GM18909 (cell line): Measurements from ENCODE around the gene PDE9A.
"Not testable (repeated sequence)": the region's sequence is repeated elsewhere in the genome, so short reads cannot be mapped to it uniquely, and the experiment has no call there.

ENCODE experiments used
- ATAC-seq: cut with Tn5 transposase; IDR thresholded peaks from one replicate; pipeline ENCODE4 v1.9.1; 2021; ENCODE audit warnings: mild to moderate bottlenecking; ENCODE audit not compliant: unreplicated experiment, poor library complexity

PDE9A gene

DNA sequence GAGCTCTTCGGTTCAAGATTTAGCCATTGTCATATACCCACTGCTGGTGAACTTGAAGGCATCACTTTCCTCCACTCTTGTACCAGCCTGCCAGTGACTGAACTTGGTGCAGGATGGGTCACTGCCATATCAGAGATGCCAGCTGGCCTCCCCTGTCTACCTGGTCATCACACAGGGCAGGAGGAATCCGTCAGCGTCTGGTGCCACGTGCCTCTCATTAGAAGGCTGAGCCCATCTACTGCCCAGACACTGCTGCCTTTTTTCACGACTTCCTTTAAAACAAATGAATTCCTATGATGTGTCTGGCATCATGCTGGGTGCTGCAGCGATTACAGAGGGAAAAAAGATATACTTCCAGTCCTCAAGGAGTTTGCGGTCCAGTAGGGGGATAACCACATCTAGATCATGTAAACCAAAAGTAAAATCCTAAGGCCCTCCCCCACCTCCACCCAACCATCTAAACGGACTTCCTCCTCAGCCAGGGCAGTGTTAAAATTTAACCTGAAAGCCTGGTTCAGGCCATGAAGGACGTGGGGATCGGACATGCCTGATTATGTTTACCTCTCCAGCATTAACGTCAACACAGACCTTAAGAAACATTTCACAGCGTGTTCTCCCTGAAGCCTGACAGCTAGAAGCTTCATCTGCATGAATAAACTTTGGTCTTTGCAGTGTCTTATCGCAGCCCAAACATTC is 29.2 kb upstream of the PDE9A start:
- no peak for ATAC-seq

DNA sequence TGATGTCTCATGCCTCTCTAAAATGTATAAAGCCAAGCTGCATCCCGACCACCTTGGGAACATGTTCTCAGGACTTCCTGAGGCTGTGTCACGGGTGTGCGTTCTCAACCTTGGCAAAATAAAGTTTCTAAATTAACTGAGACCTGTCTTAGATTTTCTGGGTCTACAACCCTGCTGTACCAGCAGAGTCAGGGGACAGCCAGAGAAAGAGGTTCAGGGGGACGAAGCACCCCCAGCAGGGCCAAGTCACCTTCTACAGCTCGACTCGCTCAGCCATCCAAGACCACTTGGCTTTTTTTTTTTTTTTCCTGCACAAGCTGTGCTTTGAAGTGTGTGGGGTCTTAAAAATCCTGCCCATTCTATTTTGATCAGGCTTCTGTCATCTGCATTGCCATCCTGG is 28.5 kb upstream of the PDE9A start:
- ATAC-seq: no peak

DNA sequence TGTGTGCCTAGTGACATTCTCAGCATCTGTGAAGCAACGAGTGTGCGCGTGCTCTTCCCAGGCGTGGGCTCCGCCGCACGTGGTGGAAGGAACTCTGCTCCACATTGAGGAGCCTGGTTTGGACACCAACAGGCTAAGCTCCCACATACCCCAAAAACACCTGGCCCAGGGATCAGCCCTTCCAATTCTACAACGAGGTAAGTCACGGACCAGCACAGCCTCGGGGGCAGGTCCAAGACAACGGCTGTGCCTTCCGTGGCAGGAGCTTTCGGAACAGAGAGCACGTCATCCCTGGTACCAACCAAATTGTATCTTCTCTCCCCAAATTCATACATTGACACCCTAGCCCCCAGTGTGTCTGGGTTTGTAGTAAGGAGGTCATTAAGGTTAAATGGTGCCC is 27.2 kb upstream of the PDE9A start:
- no peak for ATAC-seq

DNA sequence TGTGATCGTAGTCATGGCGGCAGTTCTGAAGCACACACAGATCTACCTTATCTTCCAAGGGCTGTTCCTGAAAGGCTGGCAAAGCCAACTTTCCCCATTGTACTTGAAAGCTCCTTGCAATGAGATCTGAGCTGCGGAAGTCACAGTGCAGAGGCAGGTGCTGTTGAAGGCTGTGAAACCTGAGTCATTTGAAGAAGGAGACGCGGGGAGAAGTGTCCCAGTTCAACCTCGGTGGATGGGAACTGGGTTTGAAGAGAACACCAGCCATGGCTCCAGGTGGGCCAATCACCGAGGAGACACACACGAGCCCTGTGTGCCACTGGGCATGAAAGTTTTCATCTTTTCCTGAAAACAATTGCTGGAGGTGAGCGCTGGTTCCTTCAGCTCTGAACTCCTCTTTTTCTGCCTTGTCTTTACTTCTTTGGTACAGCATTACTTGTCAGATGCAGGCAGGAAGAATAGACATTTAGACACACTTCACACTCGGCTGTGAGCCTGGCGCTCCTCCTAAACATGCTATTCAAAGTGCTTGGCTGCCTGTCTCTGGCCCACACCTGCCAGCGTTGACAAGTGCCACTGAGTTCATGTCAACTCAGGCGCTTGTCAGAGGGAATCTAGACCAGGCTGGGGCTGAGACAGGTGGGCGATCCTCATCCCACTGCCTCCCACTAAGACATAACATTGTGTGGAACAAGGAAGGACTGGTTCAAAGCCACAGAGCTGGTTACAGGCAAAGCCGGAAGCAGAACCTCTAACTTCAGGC is 25.7 kb upstream of the PDE9A start:
- no peak for ATAC-seq

DNA sequence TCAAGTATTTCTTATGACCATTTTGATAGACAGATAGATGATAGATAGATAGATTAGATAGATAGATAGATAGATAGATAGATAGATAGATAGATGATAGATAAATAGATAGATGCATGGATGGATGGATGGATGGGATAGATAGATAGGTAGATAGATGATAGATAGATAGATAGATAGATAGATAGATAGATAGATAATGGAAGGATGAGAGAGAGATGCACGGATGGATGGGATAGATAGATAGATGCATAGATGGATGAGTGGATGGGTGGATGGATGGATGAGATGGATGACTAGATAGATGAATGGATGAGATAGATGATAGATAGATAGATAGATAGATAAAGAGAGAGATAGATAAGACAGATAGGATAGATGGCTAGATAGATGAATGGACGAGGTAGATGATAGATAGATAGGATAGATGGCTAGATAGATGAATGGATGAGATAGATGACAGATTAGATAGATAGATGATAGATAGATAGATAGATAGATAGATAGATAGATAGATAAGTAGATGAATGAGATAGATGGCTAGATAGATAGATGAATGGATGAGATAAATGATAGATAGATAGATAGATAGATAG is 24.9 kb upstream of the PDE9A start:
- not testable (repeated sequence) for ATAC-seq

DNA sequence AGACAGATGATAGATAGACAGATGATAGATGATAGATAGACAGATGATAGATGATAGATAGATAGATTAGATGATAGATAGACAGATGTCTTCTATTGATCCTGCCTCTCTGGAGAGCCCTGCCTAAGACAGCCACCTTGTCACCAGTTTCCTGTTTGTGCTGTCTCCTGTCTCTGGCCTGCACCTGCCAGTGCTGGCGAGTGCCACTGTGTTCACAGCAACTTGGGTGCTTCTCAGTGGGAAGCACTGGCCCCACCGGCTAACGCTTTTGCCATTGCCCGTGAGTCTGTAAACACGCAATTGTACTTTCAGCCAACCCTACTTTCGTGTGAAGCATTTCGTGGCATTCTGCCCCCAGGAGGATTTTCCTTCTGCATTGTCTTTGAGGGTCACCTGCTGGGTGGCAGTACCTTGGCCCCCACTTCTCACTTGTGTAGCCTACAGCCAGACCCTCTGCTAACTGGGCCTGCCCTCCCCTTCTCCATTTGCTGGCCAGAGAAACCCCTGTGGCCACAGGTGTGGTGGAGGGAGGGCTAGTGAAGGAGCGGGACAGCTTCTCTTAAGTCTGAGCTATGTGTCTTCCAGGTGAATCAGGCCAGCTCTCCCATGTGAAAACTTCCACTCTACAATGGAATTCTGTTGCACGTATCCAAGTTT is 23.4 kb upstream of the PDE9A start:
- no peak for ATAC-seq

DNA sequence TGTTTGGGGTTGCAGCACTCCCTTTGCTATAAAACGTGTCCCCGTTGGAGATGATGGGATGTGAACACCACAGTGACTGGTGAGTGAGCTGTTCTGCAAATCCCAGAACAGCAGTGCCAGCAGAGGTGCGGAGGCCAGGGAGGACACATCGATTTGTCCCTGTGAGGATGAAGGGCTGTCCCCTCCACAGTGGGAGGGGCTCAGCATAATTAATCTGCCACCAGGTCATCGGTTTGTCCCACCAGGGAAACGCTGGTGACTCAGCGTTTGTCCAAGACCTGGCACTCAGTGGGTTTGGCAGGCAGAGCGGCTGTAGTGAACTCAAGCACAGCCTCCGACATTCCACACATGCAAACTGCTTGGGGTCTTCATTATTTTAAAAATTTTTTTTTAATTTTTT is 22.8 kb upstream of the PDE9A start:
- ATAC-seq: no peak

DNA sequence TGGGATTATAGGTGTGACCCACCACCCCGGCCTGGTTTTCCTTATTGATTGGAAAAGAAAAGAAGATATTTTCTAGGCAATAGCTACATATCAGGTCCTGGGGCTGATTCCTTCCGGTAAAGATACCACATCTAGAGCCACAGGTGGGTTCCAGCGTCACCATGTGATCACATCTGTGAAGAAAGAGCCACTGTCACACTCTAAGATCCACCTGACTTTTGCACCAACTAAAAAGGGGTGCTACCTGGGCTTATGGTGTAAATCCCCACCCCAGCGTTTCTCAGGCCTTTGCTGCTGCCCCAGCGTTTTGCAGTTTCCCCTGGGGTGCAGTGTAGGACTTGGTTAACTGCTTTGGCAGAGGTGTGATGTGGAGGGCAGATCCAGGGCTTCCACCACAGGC is 22.3 kb upstream of the PDE9A start:
- ATAC-seq: no peak

DNA sequence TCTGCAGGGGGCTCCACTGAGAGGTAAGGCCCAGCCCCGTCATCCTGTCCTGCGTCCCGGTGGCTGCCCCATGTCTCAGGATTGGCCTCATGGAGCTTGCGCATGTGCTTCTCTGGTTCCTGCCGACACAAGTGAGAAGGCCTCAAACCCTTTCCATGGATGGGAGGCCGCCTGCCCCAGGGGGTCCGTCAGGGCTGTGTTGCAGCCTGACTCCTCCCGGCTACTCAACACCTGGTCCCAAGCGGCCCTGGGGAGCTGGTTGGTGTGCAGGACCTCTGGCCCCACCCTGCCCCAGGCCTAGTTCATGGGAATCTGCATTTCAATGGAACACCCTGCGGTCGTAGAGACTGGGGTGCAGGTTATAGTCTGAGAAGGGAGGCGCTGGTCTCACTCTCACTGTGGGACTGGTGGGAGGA is 21.1 kb upstream of the PDE9A start:
- no peak for ATAC-seq

DNA sequence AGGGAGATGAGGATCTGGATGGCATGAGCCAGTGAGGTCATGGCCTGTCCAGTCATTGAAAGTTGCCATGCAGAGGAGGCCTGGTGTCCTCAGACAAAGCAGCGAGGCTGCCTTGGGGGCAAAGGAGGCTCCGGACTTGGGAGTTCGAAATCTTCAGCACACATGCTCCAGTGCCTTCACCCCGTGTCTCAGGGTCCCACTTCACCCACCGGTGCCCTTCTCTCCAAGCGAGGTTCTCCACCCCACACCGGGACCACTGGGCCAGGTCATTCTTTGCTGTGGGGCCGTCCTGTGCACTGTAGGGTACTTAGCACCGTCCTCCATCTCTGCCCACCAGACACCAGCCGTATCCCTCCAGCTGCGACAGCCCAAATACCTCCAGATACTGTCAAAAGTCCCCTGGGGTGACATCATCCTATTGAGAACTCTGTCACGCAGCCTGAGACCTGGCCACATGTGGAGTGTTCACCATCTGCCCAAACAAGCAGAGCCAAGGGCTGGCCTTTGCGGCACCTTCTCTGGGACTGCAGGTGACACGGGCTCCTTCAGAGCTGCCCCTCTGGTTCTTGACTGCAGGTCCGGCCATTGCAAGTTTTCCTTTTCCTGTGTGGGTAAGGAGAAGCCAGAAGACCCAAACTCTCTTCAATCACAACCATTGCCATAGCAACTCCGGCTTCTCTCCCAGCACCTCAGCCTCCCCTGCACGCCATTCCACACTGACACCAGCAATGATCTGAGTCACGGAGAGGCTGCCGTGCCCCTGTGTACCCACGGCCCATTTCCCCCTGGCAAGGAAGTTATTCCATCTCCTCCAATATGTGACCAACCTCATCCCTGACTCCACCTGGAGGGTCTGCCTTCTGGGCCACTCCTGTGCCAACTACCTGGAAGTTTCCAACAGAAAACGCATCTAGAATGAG is 20.4 kb upstream of the PDE9A start:
- ATAC-seq: no peak

DNA sequence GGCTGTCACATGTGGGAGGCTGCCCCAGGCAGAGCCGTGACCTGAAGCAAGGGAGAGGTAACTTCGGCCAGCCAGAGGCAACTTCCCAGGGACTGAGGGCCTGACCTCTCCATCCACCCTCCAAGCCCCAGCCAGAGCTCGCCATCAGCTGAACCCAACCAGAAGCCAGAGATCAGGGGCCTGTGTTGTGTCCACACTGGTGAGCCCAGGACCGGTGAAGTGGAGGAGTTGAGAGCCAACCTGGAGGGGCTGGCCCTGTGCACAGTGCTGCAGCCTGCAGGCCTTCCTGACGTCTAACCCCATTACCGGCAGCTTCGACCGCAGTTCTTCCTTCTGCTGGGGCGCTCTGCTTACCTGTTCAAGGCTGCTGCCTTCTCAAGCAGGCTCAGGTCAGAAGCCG is 19.6 kb upstream of the PDE9A start:
- no peak for ATAC-seq

DNA sequence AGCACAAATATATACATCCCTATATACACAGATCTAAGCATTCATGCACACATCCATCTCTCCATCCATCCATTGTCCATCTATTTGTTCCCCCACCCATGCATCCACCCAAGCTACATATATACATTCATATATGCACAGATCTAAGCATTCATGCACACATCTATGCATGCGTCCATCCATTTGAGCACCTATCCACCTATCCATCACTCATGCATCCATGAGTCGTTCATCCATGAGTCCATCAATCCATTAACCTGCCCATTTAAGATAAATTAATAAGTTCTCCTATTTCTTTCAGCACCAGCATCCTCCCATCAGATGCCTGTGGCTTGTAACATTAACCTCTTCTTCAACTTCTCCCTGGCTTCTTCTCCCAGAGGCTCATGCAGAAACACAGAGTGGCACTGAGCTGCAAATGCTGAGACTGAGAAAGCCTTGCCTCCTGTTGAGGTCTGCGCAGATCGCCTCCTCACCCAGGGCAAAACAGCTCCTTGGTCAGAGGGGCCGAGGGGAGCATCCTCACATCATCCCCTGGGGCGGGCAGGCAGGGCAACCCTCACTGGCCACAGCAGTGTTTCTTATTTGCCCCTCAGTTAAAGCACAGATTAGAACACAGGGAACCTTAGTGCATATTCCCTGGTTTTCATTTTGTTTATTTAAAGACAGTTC is 17.4 kb upstream of the PDE9A start:
- no peak for ATAC-seq

DNA sequence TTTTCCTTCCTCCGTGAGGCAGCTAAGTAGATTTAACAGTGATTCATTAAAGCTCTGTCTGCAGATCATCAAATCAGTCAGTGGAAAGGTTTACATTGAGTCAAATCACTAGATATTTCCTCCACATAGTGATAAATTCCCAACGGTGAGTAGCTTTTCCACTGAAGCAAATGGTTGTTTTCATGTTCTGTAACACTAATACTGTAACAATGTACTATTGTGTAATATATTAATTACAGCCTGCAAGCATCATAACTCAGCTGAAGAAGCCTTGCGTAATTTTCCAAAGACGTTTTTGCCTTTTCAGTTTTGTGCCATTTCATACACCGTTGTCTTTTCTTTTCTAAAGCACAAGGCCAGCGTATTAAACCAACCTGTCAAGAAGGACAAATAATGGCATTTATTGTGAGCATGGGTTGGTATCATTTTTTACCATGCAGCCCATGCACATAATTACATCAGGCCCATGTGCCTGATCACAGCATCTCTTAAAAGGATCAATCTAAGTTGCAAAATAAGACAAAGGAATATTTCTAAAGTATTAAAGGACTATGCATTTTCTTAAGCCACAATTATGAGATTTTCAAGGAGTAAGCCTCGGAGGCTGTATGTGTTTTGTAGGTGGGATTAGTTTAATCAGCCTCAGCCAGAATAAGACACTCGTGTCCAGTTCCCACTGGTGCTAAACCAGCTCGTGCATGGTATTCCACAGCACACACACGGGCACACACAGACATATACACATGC is 16.7 kb upstream of the PDE9A start:
- no peak for ATAC-seq

DNA sequence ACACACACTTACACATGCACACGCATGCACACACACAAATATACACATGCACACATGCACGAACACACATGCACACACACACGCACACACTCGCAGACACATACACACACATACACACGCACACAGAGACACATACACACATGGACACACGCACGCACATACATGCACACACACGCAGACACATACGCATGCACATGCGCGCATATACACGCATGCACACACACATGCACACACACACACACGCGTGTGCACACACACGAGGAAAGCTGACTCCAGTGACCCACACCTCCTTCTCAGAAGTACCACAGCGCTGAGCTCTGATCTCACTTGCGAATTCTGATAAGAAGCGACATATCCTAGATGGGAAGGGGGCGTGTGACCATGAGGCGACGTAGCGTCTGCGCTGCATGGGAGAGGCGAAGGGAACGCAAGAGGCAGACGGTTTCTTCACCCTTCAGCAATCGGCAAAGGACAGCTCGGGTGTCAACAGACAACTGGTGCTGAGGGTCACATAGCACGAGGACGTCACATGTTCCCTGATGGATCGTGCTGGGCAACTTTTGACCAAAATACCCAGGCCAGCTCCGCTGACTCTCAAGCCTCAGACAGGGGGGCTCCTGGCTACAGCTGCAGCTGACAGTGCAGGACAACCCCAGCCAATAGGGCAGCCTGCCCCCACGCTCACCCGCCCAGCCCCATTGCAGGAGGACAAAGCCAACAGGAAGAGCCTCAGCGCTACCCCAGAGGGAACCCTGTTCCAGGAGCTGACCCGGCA is 16.0 kb upstream of the PDE9A start:
- no peak for ATAC-seq

DNA sequence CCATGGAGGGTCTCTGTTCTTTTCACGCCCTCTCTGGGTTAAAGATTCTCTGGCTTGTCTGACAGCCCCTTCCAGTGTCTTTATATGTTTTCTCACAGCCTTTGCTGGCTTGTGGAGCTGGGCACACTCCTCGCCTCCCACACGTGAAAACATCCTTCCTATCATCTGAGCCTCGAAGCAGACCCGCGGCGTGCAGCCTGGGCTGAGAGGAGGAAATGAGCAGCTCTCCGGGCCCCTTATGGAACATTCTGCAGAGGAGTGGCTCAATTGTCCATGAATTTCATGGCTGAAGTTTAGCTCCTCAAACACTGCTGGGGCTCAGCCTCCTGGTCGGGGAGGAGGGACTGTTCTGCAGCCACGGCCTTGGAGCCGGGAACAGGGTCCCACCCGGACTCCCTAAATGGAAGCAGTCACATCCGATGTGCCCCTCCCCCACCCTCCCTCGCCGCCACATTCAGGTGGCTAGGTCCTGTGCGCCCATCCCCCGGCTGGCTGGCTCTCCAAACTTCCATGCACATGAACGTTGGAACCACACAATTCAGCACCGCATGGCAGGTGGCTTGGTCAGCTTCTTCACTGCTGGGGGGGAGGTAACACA is 15.1 kb upstream of the PDE9A start:
- ATAC-seq: no peak

DNA sequence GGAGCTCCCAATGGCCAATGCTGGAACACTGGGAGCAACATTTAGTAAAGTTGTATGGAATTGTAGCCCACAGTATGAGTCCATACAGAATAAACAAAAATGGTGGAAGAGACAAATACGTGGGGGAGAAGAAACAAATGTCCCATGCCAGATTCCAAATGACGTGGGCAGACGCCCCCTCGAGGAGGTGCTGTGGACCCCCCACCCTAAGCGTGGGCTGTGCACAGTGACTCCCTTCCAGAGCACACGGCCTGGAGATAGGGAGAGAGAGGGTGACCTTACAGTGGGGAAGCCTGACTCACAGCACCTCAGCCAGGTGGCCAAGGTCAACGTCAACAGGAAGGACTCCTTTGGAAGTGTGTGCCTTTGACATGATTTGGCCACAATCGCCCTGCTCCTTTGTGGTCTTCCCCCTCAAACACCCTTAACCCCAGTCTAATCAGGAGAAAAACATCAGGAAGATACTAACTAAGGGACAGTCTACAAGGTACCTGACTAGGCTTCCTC is 13.7 kb upstream of the PDE9A start:
- no peak for ATAC-seq

DNA sequence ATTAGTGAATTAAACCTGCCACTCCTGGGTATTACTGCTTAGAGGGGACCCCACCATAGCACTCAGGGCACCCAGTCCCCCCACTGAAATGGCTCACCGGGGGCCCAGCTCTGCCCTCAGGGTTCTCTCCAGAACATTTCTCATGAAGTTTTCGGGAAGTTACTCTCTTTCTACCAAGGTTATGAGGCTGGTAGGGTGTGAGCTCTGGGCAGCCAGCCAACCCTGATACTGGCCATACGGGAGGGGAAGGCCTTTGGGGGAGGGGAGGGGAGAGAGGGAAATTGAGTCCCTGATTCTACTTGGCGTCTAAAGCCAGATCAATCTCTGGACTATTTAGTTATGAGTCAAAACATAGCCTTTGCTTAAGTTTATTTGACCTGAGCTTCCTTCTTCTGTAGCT is 12.9 kb upstream of the PDE9A start:
- ATAC-seq: no peak
